HG03066 (cell line): ENCODE measurements around the gene B9D1.
"Not testable (repeated sequence)": the region's sequence is repeated elsewhere in the genome, so short reads cannot be mapped to it uniquely, and the experiment has no call there.

Source experiments
- ATAC-seq: cut with Tn5 transposase; IDR thresholded peaks from one replicate; pipeline ENCODE4 v1.9.1; 2021; ENCODE audit warnings: low read depth; ENCODE audit not compliant: unreplicated experiment

The B9D1 gene

DNA sequence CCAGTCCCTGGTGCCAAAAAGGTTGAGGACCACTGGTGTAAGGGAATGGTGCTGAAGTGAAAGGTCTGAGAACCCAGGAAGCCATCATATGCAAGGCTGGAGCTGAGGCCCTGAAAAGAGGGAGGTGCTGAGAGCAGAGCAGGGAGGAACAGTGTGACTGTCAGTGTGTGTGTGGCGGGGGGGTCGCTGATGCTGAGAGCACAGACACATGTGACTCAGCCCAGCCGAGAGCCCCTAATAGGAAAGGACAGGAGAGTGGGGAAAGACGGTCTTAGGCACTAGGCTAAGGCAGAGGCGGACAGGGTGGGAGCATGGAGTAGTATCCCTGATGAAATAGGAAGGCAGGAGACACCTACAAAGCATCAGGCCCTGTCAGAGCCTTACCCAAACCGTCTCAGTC is 1.2 kb downstream of the B9D1 start:
- ATAC-seq, result no peak

DNA sequence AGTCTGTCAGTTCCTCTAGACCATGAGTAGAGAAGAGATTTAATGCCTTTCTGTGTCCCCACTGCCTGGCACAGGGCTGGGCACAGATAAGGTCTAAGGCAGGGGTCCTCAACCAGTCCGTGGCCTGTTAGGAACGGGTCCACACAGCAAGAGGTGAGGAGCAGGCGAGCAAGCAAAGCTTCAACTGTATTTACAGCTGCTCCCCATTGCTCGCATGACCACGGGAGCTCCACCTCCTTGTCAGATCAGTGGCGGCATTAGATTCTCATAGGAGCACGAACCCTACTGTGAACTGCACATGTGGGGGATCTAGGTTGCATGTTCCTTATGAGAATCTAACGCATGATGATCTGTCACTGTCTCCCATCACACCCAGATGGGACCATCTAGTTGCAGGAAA is 1.8 kb downstream of the B9D1 start:
- ATAC-seq, result no peak

DNA sequence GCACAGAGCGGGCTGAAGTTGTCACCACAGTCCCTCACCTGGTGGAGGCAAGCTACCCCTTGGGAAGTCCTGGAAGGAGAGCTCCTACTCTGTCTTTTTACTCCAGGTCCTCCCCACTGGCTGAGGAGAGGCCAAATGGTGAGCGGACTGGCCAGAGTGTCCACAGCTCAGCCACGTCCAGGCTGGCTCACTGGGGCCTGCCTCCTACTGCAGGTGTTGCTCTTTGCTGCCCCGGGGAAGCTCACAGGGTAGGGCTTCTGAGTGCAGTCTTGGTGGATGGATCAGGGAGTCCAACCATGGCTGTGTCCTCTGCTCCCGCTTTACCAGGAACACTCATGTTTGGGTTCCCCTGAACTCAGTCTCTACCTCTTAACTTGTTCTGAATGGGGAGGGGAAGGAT is 2.7 kb downstream of the B9D1 start:
- ATAC-seq, result no peak

DNA sequence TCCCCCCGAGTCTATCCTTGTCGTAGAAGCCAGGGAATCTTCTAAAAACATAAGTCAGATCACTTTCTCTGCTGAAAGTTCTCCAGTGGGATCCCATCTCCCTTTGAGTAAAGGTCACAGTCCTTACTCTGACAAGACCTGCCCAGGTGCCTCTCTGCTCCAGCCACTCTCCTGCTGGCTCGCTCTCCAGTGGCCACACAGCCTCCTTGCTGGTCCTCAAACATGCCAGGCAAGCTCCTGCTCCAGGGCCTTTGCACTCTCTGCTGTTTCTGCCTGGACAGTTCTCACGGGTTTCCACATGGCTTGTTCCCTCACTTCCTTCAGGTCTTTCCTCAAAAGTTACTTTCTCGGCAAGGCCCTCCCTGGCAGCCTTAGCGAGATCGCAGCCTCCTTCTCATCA is 3.4 kb downstream of the B9D1 start:
- no peak for ATAC-seq

DNA sequence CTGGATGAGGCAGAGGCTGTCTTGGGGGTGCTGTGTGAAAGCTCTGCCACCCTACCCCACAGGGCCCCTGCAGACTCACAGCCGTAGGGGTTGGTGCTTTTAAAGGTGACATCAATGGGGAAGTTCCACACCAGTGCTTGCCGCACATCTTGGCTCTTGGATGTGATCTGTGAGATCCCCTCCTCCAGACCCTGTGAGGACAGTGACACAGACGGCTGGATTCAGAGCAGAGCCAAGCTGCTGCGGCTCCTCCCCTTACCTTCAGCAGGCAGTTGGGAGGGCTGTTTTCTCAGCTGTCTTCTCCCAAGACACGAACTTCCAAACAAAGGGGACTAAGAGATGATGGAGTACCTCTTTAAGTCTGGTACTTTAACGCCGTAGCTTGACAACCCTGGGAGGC is 4.8 kb downstream of the B9D1 start:
- no peak for ATAC-seq

DNA sequence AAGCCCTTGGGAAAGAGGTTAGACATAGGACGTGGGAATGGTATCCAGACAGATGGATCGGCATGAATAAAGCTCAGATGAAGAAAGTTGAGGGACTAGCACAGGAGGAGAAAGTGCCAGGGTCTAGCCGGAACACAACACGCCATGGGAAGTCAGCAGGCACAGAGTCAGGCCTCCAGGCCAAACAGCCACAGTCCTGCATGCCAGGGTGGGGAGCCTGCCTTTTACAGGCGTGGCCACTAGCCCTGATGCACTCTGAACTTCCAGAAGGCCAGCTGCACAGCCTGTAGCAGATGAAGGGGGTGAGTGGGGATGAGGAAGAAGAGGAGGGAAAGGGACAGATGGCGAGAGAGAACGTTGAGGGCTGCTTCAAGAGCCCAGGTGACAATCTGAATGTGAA is 5.2 kb downstream of the B9D1 start:
- no peak for ATAC-seq

DNA sequence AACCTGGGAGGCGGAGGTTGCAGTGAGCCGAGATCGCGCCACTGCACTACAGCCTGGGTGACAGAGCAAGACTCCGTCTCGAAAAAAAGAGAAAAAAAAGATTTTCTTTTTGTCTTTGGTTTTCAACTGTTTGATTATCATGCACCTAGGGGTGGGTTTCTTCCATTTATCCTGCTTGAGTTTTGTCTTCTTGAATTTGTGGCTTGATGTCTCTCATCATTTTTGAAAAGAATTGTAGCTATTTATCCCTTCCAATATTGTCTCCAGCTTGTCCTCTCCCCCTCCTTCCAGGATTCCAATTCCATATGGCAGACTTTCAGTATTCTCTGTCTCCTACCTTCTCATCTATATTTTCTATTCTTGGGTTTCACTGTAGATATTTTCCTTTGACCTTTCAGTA is 7.8 kb downstream of the B9D1 start:
- no peak for ATAC-seq

DNA sequence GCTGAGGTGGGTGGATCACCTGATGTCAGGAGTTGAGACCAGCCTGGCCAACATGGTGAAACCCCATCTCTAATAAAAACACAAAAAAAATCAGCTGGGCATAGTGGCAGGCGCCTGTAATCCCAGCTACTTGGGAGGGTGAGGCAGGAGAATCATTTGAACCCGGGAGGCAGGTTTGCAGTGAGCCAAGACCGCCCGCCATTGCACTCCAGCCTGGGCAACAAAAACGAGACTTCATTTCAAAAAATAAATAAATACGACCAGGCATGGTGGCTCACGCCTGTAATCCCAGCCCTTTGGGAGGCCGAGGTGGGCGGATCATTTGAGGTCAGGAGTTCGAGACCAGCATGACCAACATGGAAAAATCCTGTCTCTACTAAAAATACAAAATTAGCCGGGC is 9.1 kb downstream of the B9D1 start:
- not testable (repeated sequence) for ATAC-seq

DNA sequence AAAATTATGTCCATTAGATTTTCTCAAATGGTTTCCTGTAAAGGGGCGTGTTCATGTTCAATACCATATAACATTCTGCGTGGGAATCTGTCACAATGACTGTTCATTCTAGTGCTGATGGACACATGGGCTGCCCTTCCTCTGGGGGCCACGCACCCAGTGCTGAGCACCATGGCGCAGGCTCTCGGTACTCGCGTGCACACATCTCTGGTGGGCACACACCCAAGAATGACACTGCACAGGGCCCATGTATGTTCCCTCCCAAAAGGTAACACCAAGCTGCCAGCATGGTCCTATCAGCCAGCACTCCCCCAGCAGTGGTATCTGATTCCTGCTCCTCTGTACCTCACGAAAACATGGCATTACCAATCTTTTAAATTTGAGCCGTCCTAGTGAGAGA is 13.7 kb downstream of the B9D1 start:
- no peak for ATAC-seq

DNA sequence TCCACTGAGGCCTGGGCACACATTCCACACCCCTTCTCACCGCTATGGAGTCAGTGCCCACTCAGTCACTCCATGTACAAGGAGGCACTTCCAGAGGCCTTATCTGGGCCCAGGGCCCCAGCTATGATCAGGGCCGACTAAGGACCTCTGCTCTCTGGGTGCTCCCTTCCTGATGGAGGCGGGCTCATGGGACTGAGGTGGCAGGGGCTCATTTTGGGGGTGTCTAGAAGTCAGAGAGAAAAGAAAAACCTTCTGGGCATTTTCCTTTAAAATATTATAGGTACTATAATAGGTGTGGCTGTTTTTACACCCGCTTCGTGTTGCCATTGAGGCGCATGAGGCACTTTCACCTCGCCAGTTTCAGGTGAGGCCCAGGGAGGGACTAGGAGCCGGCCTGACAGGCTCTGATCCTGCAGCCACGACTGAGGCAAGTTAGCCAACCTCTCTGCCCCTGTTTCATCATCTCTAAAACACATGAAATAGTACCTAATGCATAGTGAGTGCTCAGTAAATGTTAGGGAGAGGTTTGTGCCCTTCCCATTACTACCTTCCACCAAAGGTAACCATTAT is 14.4 kb downstream of the B9D1 start:
- ATAC-seq, result no peak

DNA sequence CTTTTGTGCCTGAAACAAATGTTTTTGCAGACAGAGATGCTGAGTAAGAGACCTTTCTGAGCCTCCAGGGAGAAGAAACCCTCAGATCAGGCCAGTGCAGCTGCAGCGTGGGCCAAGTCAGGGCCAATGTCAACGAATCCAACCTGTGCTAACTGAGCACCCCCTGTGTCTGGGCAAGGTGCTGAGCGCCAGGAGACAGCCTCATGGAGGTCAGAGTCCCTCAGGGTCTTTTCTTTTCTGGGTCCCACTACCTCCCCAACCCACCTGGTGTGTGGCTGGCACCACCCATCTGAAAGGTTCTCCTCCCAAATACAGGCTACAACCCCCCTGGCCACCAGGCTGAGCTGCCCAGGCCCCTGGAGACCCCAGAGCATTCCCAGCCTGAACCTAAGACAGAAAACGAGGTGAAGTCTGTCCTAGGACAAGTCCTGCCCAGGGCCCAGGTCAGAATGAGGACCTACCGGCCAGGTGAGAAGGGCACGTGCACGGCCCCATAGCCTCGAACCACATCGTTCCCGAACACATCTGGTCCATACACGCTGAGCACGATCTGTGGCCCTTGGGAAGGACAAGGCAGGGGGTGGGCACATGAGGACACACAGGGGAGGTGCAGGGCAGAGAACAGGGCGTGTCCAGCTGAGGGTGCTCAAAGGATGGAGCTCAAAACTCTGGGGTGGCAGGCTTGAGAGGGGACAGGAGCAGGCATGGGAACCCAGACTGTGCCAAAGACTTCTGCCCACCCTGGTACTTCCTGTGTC is 15.0 kb downstream of the B9D1 start:
- ATAC-seq, result no peak

DNA sequence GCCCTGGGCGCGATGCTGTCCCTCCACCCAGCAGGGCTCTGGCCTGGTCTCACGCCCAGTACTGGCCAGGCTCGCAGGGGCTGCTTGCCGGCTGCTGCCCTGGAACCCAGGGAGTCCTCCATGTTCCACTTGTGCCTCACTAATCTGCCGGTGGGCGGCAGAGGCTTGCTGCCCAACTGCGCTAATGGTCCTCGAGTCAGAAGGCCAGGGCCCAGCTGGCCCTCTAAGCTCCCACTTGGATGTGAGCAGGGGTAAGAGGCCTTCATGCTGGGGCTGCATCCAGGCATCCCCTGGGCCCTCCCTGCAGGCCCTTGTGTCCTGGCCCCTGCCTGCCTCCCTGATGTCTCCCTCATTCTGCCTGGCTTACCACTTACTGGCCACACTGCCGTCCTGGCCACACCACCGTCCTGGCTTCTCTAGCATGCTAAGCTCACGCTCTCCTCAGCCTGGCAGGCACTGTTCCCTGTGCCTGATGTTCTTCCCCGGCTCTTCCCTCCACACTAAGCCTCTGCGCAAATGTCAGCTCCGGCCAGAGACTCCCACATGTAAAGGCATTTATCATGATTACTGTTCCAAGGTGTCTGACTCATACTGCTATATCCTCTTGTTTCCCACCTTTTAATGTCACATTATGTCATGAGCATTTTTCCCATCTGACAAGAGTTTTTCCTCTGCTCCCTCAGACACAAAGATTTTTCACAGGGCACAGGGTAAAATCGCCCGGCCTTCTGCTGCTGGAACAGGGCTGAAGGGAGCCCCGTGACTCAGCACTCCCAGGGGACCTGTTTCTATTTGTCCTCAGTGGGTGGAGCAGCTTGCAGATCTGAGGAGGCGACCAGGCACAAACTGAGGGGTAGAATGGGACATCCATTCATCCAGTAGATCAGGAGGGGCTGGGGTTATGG is 15.9 kb downstream of the B9D1 start:
- no peak for ATAC-seq

DNA sequence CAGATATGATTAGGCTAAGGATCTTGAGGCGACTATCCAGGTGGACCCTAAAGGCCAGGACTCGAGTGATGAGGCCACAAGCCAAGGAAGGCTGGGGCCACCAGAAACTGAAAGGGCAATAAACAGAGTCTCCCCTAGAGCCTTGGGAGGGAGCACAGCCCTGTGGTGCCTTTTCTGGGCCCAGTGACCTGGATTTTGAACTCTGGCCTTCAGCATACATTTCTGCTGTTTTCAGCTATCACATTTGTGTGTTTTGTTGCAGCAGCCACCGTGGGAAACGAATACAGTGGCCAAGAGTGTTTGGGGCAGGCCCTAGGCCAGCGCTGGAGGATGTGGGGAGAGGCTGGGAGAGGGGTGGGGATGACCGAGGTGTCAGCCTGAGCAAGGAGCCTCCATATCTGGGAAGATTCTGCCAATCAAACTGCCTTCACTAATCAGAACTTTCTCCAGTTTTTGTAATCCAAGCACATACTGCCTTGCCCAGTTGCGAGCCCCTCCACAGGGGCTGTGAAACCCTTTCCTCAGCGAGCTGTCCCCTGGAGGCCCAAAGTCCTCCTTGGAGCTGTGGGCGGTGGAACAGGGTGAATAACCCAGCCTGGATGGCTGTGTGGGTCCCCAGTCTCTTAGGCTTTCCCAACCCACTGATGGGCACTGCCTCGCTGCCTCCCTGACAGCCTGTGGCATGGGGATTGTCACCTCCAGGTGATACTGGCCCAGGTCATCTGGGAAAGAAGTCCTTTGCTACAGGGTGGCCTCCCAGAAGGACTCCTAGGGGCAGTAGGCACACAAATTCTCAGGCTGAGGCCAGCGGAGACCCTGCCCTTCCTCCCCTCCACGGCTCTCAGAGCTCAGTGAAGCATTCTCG is 16.8 kb downstream of the B9D1 start:
- no peak for ATAC-seq

DNA sequence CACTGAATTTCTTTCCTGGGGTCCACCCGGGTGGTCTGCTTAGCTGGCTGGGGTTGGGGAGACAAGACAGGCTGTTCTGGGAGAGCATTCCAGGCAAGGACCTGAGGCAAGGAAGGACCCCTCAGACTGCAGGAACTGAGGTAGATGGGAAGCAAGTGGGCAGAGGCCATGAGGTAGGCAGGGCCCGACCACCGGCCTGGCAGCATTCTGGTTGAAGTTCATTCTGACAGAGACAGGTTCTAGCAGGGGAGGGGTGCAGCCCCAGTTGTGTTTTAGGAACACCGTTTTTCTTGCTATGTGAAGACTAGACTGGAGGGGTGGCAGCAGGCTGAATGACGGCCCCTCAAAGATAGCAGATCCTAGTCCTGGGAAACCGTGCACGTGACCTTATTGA is 17.5 kb downstream of the B9D1 start:
- no peak for ATAC-seq

DNA sequence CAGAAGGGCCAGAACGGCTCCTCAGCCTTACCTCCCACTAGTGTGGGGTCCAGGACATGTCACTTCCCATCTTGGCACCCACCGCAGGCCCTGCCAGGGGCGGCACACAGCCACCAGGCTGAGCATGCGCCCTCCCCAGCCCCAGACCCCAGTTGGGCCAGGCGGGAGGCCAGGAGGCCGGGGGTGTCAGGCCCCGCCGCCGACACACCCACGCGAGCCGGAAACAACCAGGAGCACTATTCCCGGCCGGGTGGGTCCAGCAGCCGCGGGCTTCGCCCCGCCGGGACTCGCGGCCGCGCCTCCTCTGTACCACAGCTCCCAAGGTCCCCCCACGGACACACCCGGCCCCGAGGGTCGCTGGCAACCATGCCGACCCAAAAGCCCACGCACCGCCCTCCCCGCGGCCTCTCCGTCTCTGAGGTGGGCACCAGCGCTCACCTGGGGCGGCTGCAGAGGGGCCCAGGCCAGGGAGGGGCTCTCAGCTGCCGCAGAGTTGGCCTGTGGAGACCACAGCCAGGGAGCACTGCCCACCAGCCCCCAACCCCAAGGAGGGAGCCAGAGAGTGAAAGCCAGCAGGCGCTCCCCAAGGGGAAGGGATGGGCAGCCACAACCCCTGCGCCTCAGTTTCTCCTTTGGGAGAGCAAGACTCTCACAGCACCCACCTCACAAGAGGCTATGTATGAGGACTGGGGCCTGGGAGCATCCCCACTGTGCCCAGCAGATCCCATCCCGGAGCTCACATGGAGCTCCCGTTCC is 18.0 kb downstream of the B9D1 start:
- no peak for ATAC-seq

DNA sequence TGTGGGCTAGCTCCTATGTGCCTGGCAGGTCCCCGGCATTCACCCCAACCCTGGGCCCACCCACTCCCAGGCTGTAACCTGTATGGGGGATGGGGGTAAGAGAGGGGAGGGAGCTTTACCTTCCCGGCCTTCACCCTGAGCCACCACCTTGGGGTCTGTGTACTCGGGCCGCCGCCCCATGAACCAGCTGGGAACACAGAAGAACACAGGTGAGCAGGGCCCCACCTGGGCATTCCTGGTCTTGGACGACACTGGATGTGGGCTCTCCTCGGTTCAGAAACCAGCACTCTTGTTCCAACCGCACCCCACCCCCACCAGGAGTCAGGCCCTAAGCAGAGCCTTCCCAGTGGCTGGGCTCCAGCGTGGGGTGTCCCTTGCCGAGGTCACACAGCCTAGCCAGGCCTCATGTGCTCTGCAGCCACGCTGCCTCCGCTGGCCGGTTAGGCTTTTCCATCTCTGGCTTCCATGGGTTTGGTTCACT is 18.8 kb downstream of the B9D1 start:
- ATAC-seq, result no peak

DNA sequence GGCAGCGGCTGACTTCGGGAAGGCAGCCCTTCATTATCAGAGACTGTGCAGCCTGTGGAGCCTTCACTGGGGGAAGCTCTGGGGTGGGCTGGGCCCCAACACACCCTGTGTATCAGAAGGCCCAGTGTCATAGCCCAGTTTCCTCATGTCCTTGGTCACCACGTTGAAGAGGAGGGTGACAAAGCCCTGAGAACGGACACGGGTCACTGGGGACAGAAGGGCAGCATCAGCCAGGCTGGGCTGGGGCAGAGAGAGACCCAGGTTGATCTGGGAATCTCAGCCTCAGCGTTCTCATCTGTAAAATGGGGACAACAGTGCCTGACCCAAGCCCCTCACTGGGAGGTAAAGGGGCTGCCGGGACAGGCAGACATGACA is 19.3 kb downstream of the B9D1 start:
- no peak for ATAC-seq

DNA sequence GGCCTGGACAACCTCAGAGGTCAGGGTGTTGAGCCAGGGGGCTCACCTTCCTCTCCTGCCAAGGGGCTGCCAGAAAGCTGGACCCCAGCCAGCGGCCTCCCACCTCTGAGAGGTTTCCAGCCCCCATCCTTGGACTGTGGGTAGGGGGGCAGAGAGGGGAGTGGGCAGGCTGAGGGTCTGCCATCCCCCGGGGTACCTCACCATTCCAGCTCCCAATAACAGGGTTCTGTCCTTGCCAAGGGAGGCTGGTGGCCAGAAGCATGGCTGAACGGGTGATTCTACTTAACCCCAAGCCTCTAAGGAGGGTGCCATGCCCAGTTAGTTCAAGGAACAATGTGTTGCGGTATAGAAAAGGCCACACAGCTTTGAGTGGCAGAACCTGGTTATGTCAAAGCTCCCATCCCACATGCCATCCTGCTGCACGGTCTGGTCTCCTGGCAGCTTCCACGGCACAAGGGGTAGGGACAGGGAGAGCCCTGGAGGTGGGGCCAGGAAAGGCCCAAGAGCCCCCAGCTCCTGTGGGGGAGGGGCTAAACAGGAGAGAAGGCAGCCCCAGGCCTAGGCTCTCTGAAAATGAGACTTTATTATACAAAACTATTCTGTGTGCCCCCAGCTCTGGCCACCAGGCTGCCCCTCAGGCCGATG is 19.8 kb downstream of the B9D1 start:
- no peak for ATAC-seq
